ENCODE measurements around the gene SPATA13.

DNA sequence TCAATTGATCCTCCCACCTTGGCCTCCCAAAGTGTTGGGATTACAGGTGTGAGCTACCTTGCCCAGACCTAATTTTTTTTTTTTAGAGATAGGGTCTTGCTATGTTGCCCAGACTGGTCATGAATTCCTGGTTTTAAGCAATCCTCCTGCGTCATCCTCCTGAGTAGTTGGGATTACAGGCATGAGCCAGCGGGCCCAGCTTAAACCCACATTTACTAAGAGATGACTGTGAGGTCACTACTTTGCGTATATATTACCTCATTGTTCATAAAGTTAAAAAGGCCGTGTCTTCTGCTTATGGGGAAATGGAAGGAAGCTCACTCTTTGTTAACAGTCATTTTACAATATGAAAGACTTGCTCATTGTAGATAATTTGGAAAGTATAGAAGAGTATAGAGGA, 109.3 kb downstream of the SPATA13 start:
- TF ChIP-seq, protein P1, sequence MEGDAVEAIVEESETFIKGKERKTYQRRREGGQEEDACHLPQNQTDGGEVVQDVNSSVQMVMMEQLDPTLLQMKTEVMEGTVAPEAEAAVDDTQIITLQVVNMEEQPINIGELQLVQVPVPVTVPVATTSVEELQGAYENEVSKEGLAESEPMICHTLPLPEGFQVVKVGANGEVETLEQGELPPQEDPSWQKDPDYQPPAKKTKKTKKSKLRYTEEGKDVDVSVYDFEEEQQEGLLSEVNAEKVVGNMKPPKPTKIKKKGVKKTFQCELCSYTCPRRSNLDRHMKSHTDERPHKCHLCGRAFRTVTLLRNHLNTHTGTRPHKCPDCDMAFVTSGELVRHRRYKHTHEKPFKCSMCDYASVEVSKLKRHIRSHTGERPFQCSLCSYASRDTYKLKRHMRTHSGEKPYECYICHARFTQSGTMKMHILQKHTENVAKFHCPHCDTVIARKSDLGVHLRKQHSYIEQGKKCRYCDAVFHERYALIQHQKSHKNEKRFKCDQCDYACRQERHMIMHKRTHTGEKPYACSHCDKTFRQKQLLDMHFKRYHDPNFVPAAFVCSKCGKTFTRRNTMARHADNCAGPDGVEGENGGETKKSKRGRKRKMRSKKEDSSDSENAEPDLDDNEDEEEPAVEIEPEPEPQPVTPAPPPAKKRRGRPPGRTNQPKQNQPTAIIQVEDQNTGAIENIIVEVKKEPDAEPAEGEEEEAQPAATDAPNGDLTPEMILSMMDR (conservative IDR thresholded peaks at IDR 0.05) = no peak
- no peak for TF ChIP-seq EZH2 (IDR thresholded peaks at IDR 0.05; ENCODE audit: low read depth)

Data from PC-9 (cell line).